ENCODE results near the gene SOD2.
A peak's percentile ranks its signal among the peaks of the same experiment; 100 is the strongest.
"Not testable (repeated sequence)": the region's sequence is repeated elsewhere in the genome, so short reads cannot be mapped to it uniquely, and the experiment has no call there.

SOD2 gene

GRCh38 chr6:159693128-159693893, at the start of gene SOD2:
TSS of gene SOD2 (minus strand) at chr6:159693241. CDS start at chr6:159693167, 74 bp downstream.
- peak; percentile 87 for DNase-seq

GRCh38 chr6:159742165-159742564, 49.1 kb upstream of the SOD2 start:
- DNase-seq: no peak

GRCh38 chr6:159739341-159739740, 46.3 kb upstream of the SOD2 start:
- no peak for DNase-seq

GRCh38 chr6:159736908-159737307, 43.9 kb upstream of the SOD2 start:
- no peak for DNase-seq

GRCh38 chr6:159733395-159733794, 40.4 kb upstream of the SOD2 start:
- not testable (repeated sequence) for DNase-seq

- DNase-seq: not testable (repeated sequence)
These were observed 39.5 kb upstream of the SOD2 start for GRCh38 chr6:159732550-159732949.

- DNase-seq: no peak
These were observed 37.3 kb upstream of the SOD2 start for GRCh38 chr6:159730332-159730676.

GRCh38 chr6:159729598-159730331, 36.7 kb upstream of the SOD2 start:
- DNase-seq: no peak

- DNase-seq: peak; percentile 31
These were observed 35.5 kb upstream of the SOD2 start for GRCh38 chr6:159728531-159728964.

- DNase-seq: no peak
These were observed 34.8 kb upstream of the SOD2 start for GRCh38 chr6:159727717-159728445.

GRCh38 chr6:159726918-159727716, 34.1 kb upstream of the SOD2 start, which contains the start of gene WTAP:
TSS of gene WTAP (plus strand) at chr6:159727506. CDS start at chr6:159736266, 8,760 bp downstream.
- DNase-seq: peak; percentile 97

GRCh38 chr6:159726255-159726917, 33.3 kb upstream of the SOD2 start:
- no peak for DNase-seq

GRCh38 chr6:159725208-159725607, 32.2 kb upstream of the SOD2 start:
- DNase-seq: not testable (repeated sequence)

GRCh38 chr6:159724778-159725177, 31.7 kb upstream of the SOD2 start:
- DNase-seq: no peak

GRCh38 chr6:159723259-159723658, 30.2 kb upstream of the SOD2 start:
- no peak for DNase-seq

- no peak for DNase-seq
These were observed 29.6 kb upstream of the SOD2 start for GRCh38 chr6:159722655-159723054.

- DNase-seq: not testable (repeated sequence)
These were observed 28.9 kb upstream of the SOD2 start for GRCh38 chr6:159721981-159722380.

GRCh38 chr6:159720708-159721107, 27.7 kb upstream of the SOD2 start:
- DNase-seq: peak; percentile 80

GRCh38 chr6:159719287-159719686, 26.2 kb upstream of the SOD2 start:
- DNase-seq: no peak

GRCh38 chr6:159718634-159719033, 25.6 kb upstream of the SOD2 start:
- DNase-seq: no peak

- no peak for DNase-seq
These were observed 23.4 kb upstream of the SOD2 start for GRCh38 chr6:159716247-159717096.
